ENCODE measurements around the gene SEMA7A.

Gene SEMA7A

DNA sequence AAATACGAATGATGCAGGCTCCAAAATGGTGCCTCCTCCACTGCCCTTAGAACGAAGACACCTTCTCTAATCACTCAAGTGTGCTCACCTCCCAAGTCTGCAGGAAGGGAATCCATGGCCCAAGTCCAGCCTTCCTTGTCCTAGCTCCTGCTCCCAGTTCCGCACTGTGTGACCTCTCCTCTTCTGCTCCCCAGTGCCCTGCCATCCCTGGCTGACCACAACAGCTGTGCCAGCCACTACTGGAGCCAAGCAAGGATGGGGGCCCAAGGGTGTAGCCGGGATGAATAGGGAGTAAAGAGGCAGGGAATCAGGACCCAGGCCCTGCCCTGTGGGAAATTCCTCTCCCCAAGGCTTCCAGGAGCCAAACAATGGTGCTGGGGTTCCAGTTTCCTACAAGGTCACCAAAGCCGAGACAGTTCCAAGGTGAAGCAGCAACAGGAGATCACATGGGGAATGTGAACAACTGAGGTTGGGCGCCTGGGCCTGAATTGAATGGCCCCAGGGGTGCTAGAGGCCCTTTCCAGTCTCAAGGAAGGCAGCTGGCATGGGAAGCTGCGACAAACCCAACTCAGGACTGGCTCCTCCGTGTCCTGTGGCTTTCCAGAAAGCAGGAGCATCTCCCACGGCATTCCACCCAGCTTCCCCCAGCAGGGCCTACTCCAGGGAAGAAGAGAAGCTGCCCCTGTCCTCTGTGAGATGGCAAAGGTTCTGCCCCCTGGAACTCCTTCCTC, 20.2 kb downstream of the SEMA7A start:
- TF ChIP-seq, protein P1, sequence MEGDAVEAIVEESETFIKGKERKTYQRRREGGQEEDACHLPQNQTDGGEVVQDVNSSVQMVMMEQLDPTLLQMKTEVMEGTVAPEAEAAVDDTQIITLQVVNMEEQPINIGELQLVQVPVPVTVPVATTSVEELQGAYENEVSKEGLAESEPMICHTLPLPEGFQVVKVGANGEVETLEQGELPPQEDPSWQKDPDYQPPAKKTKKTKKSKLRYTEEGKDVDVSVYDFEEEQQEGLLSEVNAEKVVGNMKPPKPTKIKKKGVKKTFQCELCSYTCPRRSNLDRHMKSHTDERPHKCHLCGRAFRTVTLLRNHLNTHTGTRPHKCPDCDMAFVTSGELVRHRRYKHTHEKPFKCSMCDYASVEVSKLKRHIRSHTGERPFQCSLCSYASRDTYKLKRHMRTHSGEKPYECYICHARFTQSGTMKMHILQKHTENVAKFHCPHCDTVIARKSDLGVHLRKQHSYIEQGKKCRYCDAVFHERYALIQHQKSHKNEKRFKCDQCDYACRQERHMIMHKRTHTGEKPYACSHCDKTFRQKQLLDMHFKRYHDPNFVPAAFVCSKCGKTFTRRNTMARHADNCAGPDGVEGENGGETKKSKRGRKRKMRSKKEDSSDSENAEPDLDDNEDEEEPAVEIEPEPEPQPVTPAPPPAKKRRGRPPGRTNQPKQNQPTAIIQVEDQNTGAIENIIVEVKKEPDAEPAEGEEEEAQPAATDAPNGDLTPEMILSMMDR (IDR thresholded peaks at IDR 0.05), result no peak

DNA sequence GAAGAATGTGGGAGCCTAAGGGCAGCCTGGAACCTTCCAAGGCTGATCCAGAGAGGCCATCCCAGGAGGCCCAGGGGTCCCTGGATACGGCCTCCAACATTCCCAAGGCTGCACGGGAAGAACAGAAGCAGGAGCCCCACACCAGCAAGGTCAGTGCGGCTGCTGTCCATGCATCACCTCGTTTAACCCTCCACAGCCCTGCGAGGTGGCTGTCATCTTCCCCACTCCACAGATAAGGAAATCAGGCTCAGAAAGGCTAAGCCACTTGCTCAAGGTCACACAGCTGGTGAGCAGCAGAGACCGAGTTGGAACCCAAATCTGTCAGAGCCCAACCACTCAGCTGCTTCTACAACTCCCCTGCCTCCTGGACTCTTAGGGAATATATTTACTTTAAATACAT, 21.6 kb downstream of the SEMA7A start:
- TF ChIP-seq, protein P1 (IDR thresholded peaks at IDR 0.05), result no peak

DNA sequence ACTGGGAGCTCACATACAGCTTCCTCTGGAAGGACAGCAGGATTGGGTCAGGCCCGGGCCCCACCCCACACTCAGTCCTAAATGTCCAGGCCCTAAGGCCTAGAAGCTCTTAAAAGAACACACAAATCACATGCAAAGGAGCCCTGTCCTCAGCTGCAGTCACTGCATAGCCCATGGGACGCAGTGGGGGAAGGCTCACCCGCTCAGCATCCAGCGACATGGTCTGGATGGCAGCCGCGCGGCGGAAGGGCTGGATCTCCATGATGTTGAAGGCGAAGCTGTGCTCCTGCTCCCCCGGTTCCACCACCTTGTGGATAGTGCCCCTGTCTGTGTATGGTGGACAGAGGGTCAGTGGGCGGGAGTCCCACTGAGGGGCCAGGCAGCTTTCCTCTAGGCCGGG, 22.1 kb downstream of the SEMA7A start:
- TF ChIP-seq, protein P1 (IDR thresholded peaks at IDR 0.05), result no peak

DNA sequence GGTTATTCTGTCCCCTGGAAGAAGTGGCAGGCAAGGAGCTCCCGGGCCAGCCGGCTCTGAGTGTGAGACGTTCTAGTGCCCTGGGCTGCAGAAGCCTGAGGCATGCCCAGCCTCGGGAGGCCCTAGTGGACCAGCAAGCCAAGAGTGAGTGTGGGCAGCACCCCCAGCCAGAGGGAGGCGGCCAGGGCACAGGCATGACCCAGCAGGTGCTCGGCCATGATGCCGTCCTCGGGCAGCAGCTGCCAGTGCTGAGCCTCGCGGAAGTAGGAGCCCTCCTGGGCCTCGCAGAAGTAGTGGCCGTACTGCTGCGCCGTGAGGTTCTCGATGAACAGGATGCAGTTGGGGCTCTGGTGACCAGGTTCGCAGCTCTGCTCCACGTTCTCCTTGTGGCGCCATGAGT, 23.3 kb downstream of the SEMA7A start:
- TF ChIP-seq, protein P1 (IDR thresholded peaks at IDR 0.05), result no peak

DNA sequence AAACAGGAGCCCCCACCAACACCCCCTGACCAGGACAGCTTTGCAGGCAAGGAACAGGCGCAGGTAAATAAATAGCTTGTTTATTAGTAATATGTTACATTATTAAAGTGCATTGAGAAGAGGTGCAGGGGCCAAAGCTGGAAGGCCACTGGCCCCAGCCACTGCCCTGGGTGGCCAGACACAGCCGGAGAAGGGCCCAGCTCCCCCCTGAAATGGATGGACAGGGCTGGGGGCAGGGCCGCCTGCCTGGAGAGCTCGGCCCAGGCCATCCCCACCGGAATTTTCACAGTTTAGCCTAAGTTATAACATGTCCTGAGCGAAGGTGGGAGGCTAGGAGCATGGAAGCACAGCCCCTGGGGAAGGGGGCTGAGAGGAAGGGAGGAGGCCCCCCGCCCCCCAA, 24.5 kb downstream of the SEMA7A start:
- TF ChIP-seq, protein P1 (IDR thresholded peaks at IDR 0.05), result no peak

DNA sequence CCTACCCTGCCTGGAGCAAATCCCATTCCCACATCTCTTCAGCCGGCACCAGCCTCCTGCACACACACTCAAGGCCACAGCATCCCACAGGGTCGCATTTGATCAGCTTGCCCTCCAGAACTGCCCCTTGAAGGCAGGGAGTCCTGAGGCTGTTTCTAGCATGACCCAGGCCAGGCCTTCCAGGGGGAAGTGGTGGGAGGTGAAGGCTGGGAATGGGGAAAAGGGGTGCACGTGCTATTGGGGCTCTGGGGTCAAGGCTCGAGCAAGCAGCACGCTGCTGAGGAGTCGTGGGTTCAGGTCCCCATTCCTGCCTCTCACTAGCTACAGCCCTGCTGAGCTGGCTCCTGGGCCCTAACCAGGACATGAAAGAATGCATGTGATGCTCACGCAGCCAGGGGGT, 24.9 kb downstream of the SEMA7A start:
- TF ChIP-seq, protein P1 (IDR thresholded peaks at IDR 0.05), result no peak

DNA sequence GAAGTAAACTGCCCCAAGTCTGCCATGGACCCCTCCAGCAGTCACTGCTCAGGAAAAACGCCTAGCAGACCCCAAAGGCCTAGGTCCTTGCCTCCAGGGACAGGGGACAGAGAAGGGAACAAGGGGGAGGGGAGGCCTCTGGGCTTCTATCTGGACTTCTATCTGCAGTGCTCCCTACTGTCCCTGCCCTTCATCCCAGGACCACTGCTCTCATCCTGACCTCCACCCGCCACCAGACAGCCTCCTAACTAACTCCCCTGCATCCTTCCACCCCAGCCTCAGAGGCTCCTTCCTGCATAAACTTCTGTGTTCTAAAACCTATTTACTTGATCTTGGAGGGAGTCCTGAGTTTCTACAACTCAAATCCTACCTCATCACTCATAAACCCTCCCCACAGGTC, 25.4 kb downstream of the SEMA7A start:
- TF ChIP-seq, protein P1 (IDR thresholded peaks at IDR 0.05), result no peak

Measured in LNCAP (cell line).